Astrocyte (in vitro differentiated cells and primary cell): ENCODE data around the gene TAGLN2. TPM values are rescaled to one million over a fixed set of nuclear protein-coding genes. Genes with fewer than 3 reads are reported as not detected.
A peak's percentile ranks its signal among the peaks of the same experiment; 100 is the strongest.

Experiments
- DNase-seq: peaks from one replicate; pipeline ENCODE4 v3.0.0-alpha.2; 2010; ENCODE audit warnings: low read depth
- FAIRE-seq: peaks from 2 replicates; lab custom pipeline; 2011; peaks lifted over from hg19 to GRCh38; lab: Jason Lieb, UNC
- H2AFZ ChIP-seq: 2 replicates; pipeline ENCODE4 v1.6.0; 2012; ENCODE audit warnings: low read depth, low read length, inconsistent platforms
- H3K27ac ChIP-seq: 2 replicates; pipeline ENCODE4 v1.5.1; 2011; ENCODE audit warnings: low read depth, low read length, inconsistent platforms
- H3K27me3 ChIP-seq: 2 replicates; pipeline ENCODE4 v1.6.0; 2011; ENCODE audit warnings: low read length, inconsistent platforms; ENCODE audit not compliant: insufficient read depth
- H3K36me3 ChIP-seq: 2 replicates; pipeline ENCODE4 v1.5.1; 2011; ENCODE audit warnings: low read length, inconsistent platforms; ENCODE audit not compliant: insufficient read depth
- H3K4me1 ChIP-seq: 2 replicates; pipeline ENCODE4 v1.5.1; 2011; ENCODE audit warnings: low read length, inconsistent platforms; ENCODE audit not compliant: insufficient read depth
- H3K4me2 ChIP-seq: 2 replicates; pipeline ENCODE4 v1.6.0; 2012; ENCODE audit warnings: low read length, inconsistent platforms
- H3K4me3 ChIP-seq: 2 replicates; pipeline ENCODE4 v1.5.1; 2011; ENCODE audit warnings: low read depth, mild to moderate bottlenecking, low read length, inconsistent platforms; ENCODE audit not compliant: insufficient read depth
- H3K79me2 ChIP-seq: 2 replicates; pipeline ENCODE4 v1.6.0; 2012; ENCODE audit warnings: mild to moderate bottlenecking, low read length, inconsistent platforms; ENCODE audit not compliant: insufficient read depth
- H3K9ac ChIP-seq: 2 replicates; pipeline ENCODE4 v1.6.0; 2012; ENCODE audit warnings: mild to moderate bottlenecking, low read length, inconsistent platforms
- H3K9me3 ChIP-seq: 2 replicates; pipeline ENCODE4 v1.5.1; 2012; ENCODE audit warnings: low read depth, mild to moderate bottlenecking, low read length, inconsistent platforms; ENCODE audit not compliant: insufficient read depth
- H4K20me1 ChIP-seq: 2 replicates; pipeline ENCODE4 v1.6.0; 2012; ENCODE audit warnings: low read length, inconsistent platforms; ENCODE audit not compliant: insufficient read depth
- H3K27ac Mint-ChIP-seq: one replicate; pipeline ENCODE4 v1.8.0; 2021; ENCODE audit warnings: mild to moderate bottlenecking, mixed read lengths; ENCODE audit not compliant: unreplicated experiment
- H3K27me3 Mint-ChIP-seq: one replicate; pipeline ENCODE4 v1.8.0; 2021; ENCODE audit warnings: low read depth, mixed read lengths; ENCODE audit not compliant: unreplicated experiment
- H3K36me3 Mint-ChIP-seq: one replicate; pipeline ENCODE4 v1.8.0; 2021; ENCODE audit warnings: low read depth, mixed read lengths; ENCODE audit not compliant: unreplicated experiment
- H3K4me1 Mint-ChIP-seq: one replicate; pipeline ENCODE4 v1.8.0; 2021; ENCODE audit warnings: low read depth, mixed read lengths; ENCODE audit not compliant: unreplicated experiment
- H3K4me3 Mint-ChIP-seq: one replicate; pipeline ENCODE4 v1.8.0; 2021; ENCODE audit warnings: mild to moderate bottlenecking, moderate library complexity, mixed read lengths; ENCODE audit not compliant: unreplicated experiment
- H3K9me3 Mint-ChIP-seq: one replicate; pipeline ENCODE4 v1.8.0; 2021; ENCODE audit warnings: mild to moderate bottlenecking, mixed read lengths; ENCODE audit not compliant: unreplicated experiment
- CTCF ChIP-seq: IDR thresholded peaks from 2 replicates; pipeline ENCODE4 v1.5.1; 2011; ENCODE audit warnings: low read depth, mild to moderate bottlenecking, inconsistent platforms, low read length, moderate library complexity; ENCODE audit not compliant: insufficient read depth
- EZH2 ChIP-seq: IDR thresholded peaks from 2 replicates; pipeline ENCODE4 v1.6.1; 2012; ENCODE audit warnings: mild to moderate bottlenecking, low read length, inconsistent platforms; ENCODE audit not compliant: insufficient read depth
- total RNA-seq: library from RNA; stranded (reverse); gene quantifications from 2 replicates; pipeline ENCODE4 v1.2.1, GENCODE V29; 2021

The TAGLN2 gene
- total RNA-seq, 1 donor from 2014 or later, result 688 TPM

GRCh38 chr1:159891275-159892157 is 33.8 kb downstream of the TAGLN2 start:
- Histone ChIP-seq H3K4me1 (peaks cover 24% of the 10 kb centered on the region), H3K27me3 (no peaks in the 10 kb centered on the region), H3K79me2 (no peaks in the 10 kb centered on the region), H3K27ac (peak overlapping the region; percentile 44), H3K36me3 (no peaks in the 10 kb centered on the region), H3K9me3 (no peaks in the 10 kb centered on the region), H4K20me1 (no peaks in the 10 kb centered on the region), H3K9ac (peak overlapping the region; percentile 22), H3K4me3 (no peak overlapping the region), H2AFZ (no peak overlapping the region), H3K4me2 (peak overlapping the region; percentile 11)
- Mint-ChIP-seq H3K36me3 (no peaks in the 10 kb centered on the region), H3K4me3 (no peak overlapping the region), H3K9me3 (no peaks in the 10 kb centered on the region), H3K27me3 (peaks cover 7% of the 10 kb centered on the region), H3K27ac (peak overlapping the region; percentile 67), H3K4me1 (peaks cover 28% of the 10 kb centered on the region)
- FAIRE-seq (peak; percentile 29), DNase-seq (peak; percentile 77)
- TF ChIP-seq CTCF, result peak; percentile 99
- TF ChIP-seq EZH2, result no peak

GRCh38 chr1:159890390-159890789 is 34.9 kb downstream of the TAGLN2 start:
- Mint-ChIP-seq H3K27me3 (peaks cover 7% of the 10 kb centered on the region), H3K36me3 (peaks cover 3% of the 10 kb centered on the region), H3K9me3 (no peaks in the 10 kb centered on the region), H3K4me1 (peaks cover 23% of the 10 kb centered on the region), H3K4me3 (no peak overlapping the region), H3K27ac (no peak overlapping the region)
- DNase-seq (no peak), FAIRE-seq (no peak)
- TF ChIP-seq EZH2 (no peak), CTCF (no peak)
- Histone ChIP-seq H3K27ac (peak overlapping the region; percentile 69), H3K4me1 (peaks cover 19% of the 10 kb centered on the region), H3K27me3 (no peaks in the 10 kb centered on the region), H3K36me3 (no peaks in the 10 kb centered on the region), H3K4me3 (no peak overlapping the region), H3K9me3 (no peaks in the 10 kb centered on the region), H3K9ac (peak overlapping the region; percentile 35), H3K79me2 (no peaks in the 10 kb centered on the region), H4K20me1 (no peaks in the 10 kb centered on the region), H2AFZ (peak overlapping the region; percentile 35), H3K4me2 (peak overlapping the region; percentile 54)

GRCh38 chr1:159889821-159890252 is 35.5 kb downstream of the TAGLN2 start:
- H3K9ac ChIP-seq, result peak overlapping the region; percentile 35
- H3K9me3 Mint-ChIP-seq, result no peaks in the 10 kb centered on the region
- no peak overlapping the region for H3K4me3 Mint-ChIP-seq
- H3K27ac ChIP-seq, result peak overlapping the region; percentile 69
- H3K36me3 ChIP-seq, result no peaks in the 10 kb centered on the region
- peak overlapping the region; percentile 54 for H3K4me2 ChIP-seq
- H2AFZ ChIP-seq, result peak overlapping the region; percentile 51
- H3K4me3 ChIP-seq, result no peak overlapping the region
- TF ChIP-seq EZH2 (no peak), CTCF (no peak)
- no peaks in the 10 kb centered on the region for H3K79me2 ChIP-seq
- peaks cover 3% of the 10 kb centered on the region for H3K36me3 Mint-ChIP-seq
- no peaks in the 10 kb centered on the region for H3K9me3 ChIP-seq
- H3K27ac Mint-ChIP-seq, result peak overlapping the region; percentile 22
- peaks cover 19% of the 10 kb centered on the region for H3K4me1 ChIP-seq
- H3K4me1 Mint-ChIP-seq, result peaks cover 23% of the 10 kb centered on the region
- DNase-seq (peak; percentile 94), FAIRE-seq (peak; percentile 93)
- no peaks in the 10 kb centered on the region for H4K20me1 ChIP-seq
- no peaks in the 10 kb centered on the region for H3K27me3 ChIP-seq
- H3K27me3 Mint-ChIP-seq, result peaks cover 3% of the 10 kb centered on the region
